ENCODE results near the gene NTNG2. TPM values are rescaled to one million over a fixed set of nuclear protein-coding genes. Genes with fewer than 3 reads are reported as not detected.

The NTNG2 gene
- total RNA-seq, 1 donor from 2014 or later = 6.2 TPM

- DNase-seq (ENCODE audit: extremely low spot score, unreplicated experiment) = peak; percentile 94
- Mint-ChIP-seq H3K4me1 (ENCODE audit: unreplicated experiment) (peaks cover 29% of the 10 kb centered on the region), H3K36me3 (ENCODE audit: unreplicated experiment) (no peaks in the 10 kb centered on the region), H3K4me3 (ENCODE audit: unreplicated experiment) (peak overlapping the region; percentile 82), H3K27ac (ENCODE audit: unreplicated experiment) (no peak overlapping the region), H3K27me3 (ENCODE audit: unreplicated experiment) (peaks cover 9% of the 10 kb centered on the region), H3K9me3 (ENCODE audit: unreplicated experiment) (no peaks in the 10 kb centered on the region)
- TF ChIP-seq, protein P1, sequence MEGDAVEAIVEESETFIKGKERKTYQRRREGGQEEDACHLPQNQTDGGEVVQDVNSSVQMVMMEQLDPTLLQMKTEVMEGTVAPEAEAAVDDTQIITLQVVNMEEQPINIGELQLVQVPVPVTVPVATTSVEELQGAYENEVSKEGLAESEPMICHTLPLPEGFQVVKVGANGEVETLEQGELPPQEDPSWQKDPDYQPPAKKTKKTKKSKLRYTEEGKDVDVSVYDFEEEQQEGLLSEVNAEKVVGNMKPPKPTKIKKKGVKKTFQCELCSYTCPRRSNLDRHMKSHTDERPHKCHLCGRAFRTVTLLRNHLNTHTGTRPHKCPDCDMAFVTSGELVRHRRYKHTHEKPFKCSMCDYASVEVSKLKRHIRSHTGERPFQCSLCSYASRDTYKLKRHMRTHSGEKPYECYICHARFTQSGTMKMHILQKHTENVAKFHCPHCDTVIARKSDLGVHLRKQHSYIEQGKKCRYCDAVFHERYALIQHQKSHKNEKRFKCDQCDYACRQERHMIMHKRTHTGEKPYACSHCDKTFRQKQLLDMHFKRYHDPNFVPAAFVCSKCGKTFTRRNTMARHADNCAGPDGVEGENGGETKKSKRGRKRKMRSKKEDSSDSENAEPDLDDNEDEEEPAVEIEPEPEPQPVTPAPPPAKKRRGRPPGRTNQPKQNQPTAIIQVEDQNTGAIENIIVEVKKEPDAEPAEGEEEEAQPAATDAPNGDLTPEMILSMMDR (IDR thresholded peaks at IDR 0.05) = no peak
Measured at GRCh38 chr9:132240841-132241482, 79.1 kb downstream of the NTNG2 start.

GRCh38 chr9:132241483-132241839, 79.6 kb downstream of the NTNG2 start:
- TF ChIP-seq, protein P1 (IDR thresholded peaks at IDR 0.05) = no peak
- Mint-ChIP-seq H3K9me3 (ENCODE audit: unreplicated experiment) (no peaks in the 10 kb centered on the region), H3K4me3 (ENCODE audit: unreplicated experiment) (peak overlapping the region; percentile 82)

GRCh38 chr9:132241840-132242620, 80.2 kb downstream of the NTNG2 start:
- peak overlapping the region; percentile 73 for H3K27ac Mint-ChIP-seq (ENCODE audit: unreplicated experiment)
- peaks cover 39% of the 10 kb centered on the region for H3K4me1 Mint-ChIP-seq (ENCODE audit: unreplicated experiment)
- no peaks in the 10 kb centered on the region for H3K9me3 Mint-ChIP-seq (ENCODE audit: unreplicated experiment)
- TF ChIP-seq, protein P1 (IDR thresholded peaks at IDR 0.05) = no peak
- peak overlapping the region; percentile 93 for H3K4me3 Mint-ChIP-seq (ENCODE audit: unreplicated experiment)
- peaks cover 6% of the 10 kb centered on the region for H3K27me3 Mint-ChIP-seq (ENCODE audit: unreplicated experiment)
- peak; percentile 80 for DNase-seq (ENCODE audit: extremely low spot score, unreplicated experiment)
- H3K36me3 Mint-ChIP-seq (ENCODE audit: unreplicated experiment) = no peaks in the 10 kb centered on the region

More at GRCh38 chr9:132241483-132241839, 79.6 kb downstream of the NTNG2 start:
- Mint-ChIP-seq H3K27ac (ENCODE audit: unreplicated experiment) (no peak overlapping the region), H3K27me3 (ENCODE audit: unreplicated experiment) (peaks cover 9% of the 10 kb centered on the region), H3K36me3 (ENCODE audit: unreplicated experiment) (no peaks in the 10 kb centered on the region), H3K4me1 (ENCODE audit: unreplicated experiment) (peaks cover 34% of the 10 kb centered on the region)
- DNase-seq (ENCODE audit: extremely low spot score, unreplicated experiment) = peak; percentile 79

DNA sequence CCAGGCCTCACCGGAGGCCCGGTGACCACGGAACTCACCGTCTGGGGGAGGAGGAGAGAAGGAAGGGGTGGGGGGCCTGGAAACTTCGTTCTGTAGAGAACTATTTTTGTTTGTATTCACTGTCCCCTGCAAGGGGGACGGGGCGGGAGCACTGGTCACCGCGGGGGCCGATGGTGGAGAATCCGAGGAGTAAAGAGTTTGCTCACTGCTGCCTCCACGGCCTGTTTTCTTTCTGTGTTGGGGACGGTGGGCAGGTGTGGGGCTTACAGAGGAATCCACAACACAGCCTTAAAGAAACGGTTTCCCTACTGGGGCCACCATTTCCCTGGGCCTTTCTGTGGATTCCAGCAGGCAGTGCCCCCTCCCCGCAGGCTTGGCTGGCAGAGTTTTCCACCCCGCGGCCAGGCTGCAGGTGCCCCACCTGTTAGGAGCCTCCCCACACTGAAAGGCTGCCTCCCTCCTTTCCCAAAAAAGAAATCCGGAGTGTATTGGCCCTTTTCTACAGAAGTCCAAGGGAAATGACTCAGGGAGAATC, 80.8 kb downstream of the NTNG2 start:
- TF ChIP-seq, protein P1 (IDR thresholded peaks at IDR 0.05) = no peak
- Mint-ChIP-seq H3K9me3 (ENCODE audit: unreplicated experiment) (no peaks in the 10 kb centered on the region), H3K27ac (ENCODE audit: unreplicated experiment) (no peak overlapping the region), H3K4me3 (ENCODE audit: unreplicated experiment) (peak overlapping the region; percentile 93), H3K36me3 (ENCODE audit: unreplicated experiment) (no peaks in the 10 kb centered on the region), H3K4me1 (ENCODE audit: unreplicated experiment) (peaks cover 41% of the 10 kb centered on the region), H3K27me3 (ENCODE audit: unreplicated experiment) (peaks cover 6% of the 10 kb centered on the region)
- DNase-seq (ENCODE audit: extremely low spot score, unreplicated experiment) = no peak

Data from osteocyte (in vitro differentiated cells).